Astrocyte (in vitro differentiated cells and primary cell): Measurements from ENCODE around the gene NME3. TPM values are rescaled to one million over a fixed set of nuclear protein-coding genes. Genes with fewer than 3 reads are reported as not detected.

Source experiments
- DNase-seq: peaks from one replicate; pipeline ENCODE4 v3.0.0-alpha.2; 2010; ENCODE audit warnings: low read depth
- FAIRE-seq: peaks from 2 replicates; lab custom pipeline; 2011; peaks lifted over from hg19 to GRCh38; lab: Jason Lieb, UNC
- H2AFZ ChIP-seq: 2 replicates; pipeline ENCODE4 v1.6.0; 2012; ENCODE audit warnings: low read depth, low read length, inconsistent platforms
- H3K27ac ChIP-seq: 2 replicates; pipeline ENCODE4 v1.5.1; 2011; ENCODE audit warnings: low read depth, low read length, inconsistent platforms
- H3K27me3 ChIP-seq: 2 replicates; pipeline ENCODE4 v1.6.0; 2011; ENCODE audit warnings: low read length, inconsistent platforms; ENCODE audit not compliant: insufficient read depth
- H3K36me3 ChIP-seq: 2 replicates; pipeline ENCODE4 v1.5.1; 2011; ENCODE audit warnings: low read length, inconsistent platforms; ENCODE audit not compliant: insufficient read depth
- H3K4me1 ChIP-seq: 2 replicates; pipeline ENCODE4 v1.5.1; 2011; ENCODE audit warnings: low read length, inconsistent platforms; ENCODE audit not compliant: insufficient read depth
- H3K4me2 ChIP-seq: 2 replicates; pipeline ENCODE4 v1.6.0; 2012; ENCODE audit warnings: low read length, inconsistent platforms
- H3K4me3 ChIP-seq: 2 replicates; pipeline ENCODE4 v1.5.1; 2011; ENCODE audit warnings: low read depth, mild to moderate bottlenecking, low read length, inconsistent platforms; ENCODE audit not compliant: insufficient read depth
- H3K79me2 ChIP-seq: 2 replicates; pipeline ENCODE4 v1.6.0; 2012; ENCODE audit warnings: mild to moderate bottlenecking, low read length, inconsistent platforms; ENCODE audit not compliant: insufficient read depth
- H3K9ac ChIP-seq: 2 replicates; pipeline ENCODE4 v1.6.0; 2012; ENCODE audit warnings: mild to moderate bottlenecking, low read length, inconsistent platforms
- H3K9me3 ChIP-seq: 2 replicates; pipeline ENCODE4 v1.5.1; 2012; ENCODE audit warnings: low read depth, mild to moderate bottlenecking, low read length, inconsistent platforms; ENCODE audit not compliant: insufficient read depth
- H4K20me1 ChIP-seq: 2 replicates; pipeline ENCODE4 v1.6.0; 2012; ENCODE audit warnings: low read length, inconsistent platforms; ENCODE audit not compliant: insufficient read depth
- H3K27ac Mint-ChIP-seq: one replicate; pipeline ENCODE4 v1.8.0; 2021; ENCODE audit warnings: mild to moderate bottlenecking, mixed read lengths; ENCODE audit not compliant: unreplicated experiment
- H3K27me3 Mint-ChIP-seq: one replicate; pipeline ENCODE4 v1.8.0; 2021; ENCODE audit warnings: low read depth, mixed read lengths; ENCODE audit not compliant: unreplicated experiment
- H3K36me3 Mint-ChIP-seq: one replicate; pipeline ENCODE4 v1.8.0; 2021; ENCODE audit warnings: low read depth, mixed read lengths; ENCODE audit not compliant: unreplicated experiment
- H3K4me1 Mint-ChIP-seq: one replicate; pipeline ENCODE4 v1.8.0; 2021; ENCODE audit warnings: low read depth, mixed read lengths; ENCODE audit not compliant: unreplicated experiment
- H3K4me3 Mint-ChIP-seq: one replicate; pipeline ENCODE4 v1.8.0; 2021; ENCODE audit warnings: mild to moderate bottlenecking, moderate library complexity, mixed read lengths; ENCODE audit not compliant: unreplicated experiment
- H3K9me3 Mint-ChIP-seq: one replicate; pipeline ENCODE4 v1.8.0; 2021; ENCODE audit warnings: mild to moderate bottlenecking, mixed read lengths; ENCODE audit not compliant: unreplicated experiment
- CTCF ChIP-seq: IDR thresholded peaks from 2 replicates; pipeline ENCODE4 v1.5.1; 2011; ENCODE audit warnings: low read depth, mild to moderate bottlenecking, inconsistent platforms, low read length, moderate library complexity; ENCODE audit not compliant: insufficient read depth
- EZH2 ChIP-seq: IDR thresholded peaks from 2 replicates; pipeline ENCODE4 v1.6.1; 2012; ENCODE audit warnings: mild to moderate bottlenecking, low read length, inconsistent platforms; ENCODE audit not compliant: insufficient read depth
- total RNA-seq: library from RNA; stranded (reverse); gene quantifications from 2 replicates; pipeline ENCODE4 v1.2.1, GENCODE V29; 2021

The NME3 gene
- total RNA-seq, 1 donor from 2014 or later: 36.3 TPM

- FAIRE-seq: no peak
- Histone ChIP-seq H3K4me3 (no peak overlapping the region), H3K36me3 (no peaks in the 10 kb centered on the region), H3K4me2 (no peak overlapping the region), H2AFZ (no peak overlapping the region), H3K4me1 (no peaks in the 10 kb centered on the region), H3K9me3 (no peaks in the 10 kb centered on the region), H4K20me1 (peaks cover 11% of the 10 kb centered on the region), H3K27ac (no peak overlapping the region), H3K27me3 (no peaks in the 10 kb centered on the region), H3K79me2 (peaks cover 3% of the 10 kb centered on the region), H3K9ac (no peak overlapping the region)
- no peaks in the 10 kb centered on the region for H3K4me1 Mint-ChIP-seq
- DNase-seq: no peak
- H3K27ac Mint-ChIP-seq: no peak overlapping the region
- peaks cover 6% of the 10 kb centered on the region for H3K36me3 Mint-ChIP-seq
- H3K9me3 Mint-ChIP-seq: no peaks in the 10 kb centered on the region
- H3K27me3 Mint-ChIP-seq: no peaks in the 10 kb centered on the region
- TF ChIP-seq CTCF: no peak
- no peak for TF ChIP-seq EZH2
- H3K4me3 Mint-ChIP-seq: no peak overlapping the region
Observed at GRCh38 chr16:1820096-1820945, 49.0 kb upstream of the NME3 start.

- TF ChIP-seq CTCF (no peak), EZH2 (no peak)
- no peak overlapping the region for H3K4me2 ChIP-seq
- H3K4me1 ChIP-seq: no peaks in the 10 kb centered on the region
- H3K36me3 Mint-ChIP-seq: peaks cover 9% of the 10 kb centered on the region
- H3K4me1 Mint-ChIP-seq: no peaks in the 10 kb centered on the region
- H4K20me1 ChIP-seq: peaks cover 9% of the 10 kb centered on the region
- H3K4me3 Mint-ChIP-seq: no peak overlapping the region
- H3K27ac ChIP-seq: no peak overlapping the region
- H3K9ac ChIP-seq: no peak overlapping the region
- H3K27me3 Mint-ChIP-seq: no peaks in the 10 kb centered on the region
- no peak overlapping the region for H2AFZ ChIP-seq
- DNase-seq (no peak), FAIRE-seq (no peak)
- no peaks in the 10 kb centered on the region for H3K79me2 ChIP-seq
- H3K27ac Mint-ChIP-seq: no peak overlapping the region
- no peaks in the 10 kb centered on the region for H3K36me3 ChIP-seq
- no peaks in the 10 kb centered on the region for H3K9me3 ChIP-seq
- no peaks in the 10 kb centered on the region for H3K9me3 Mint-ChIP-seq
- H3K27me3 ChIP-seq: no peaks in the 10 kb centered on the region
- no peak overlapping the region for H3K4me3 ChIP-seq
Observed at GRCh38 chr16:1819611-1820010, 48.3 kb upstream of the NME3 start.

GRCh38 chr16:1818873-1819525 is 47.7 kb upstream of the NME3 start:
- peaks cover 9% of the 10 kb centered on the region for H3K36me3 Mint-ChIP-seq
- Histone ChIP-seq H3K9me3 (no peaks in the 10 kb centered on the region), H3K4me1 (no peaks in the 10 kb centered on the region), H4K20me1 (peaks cover 3% of the 10 kb centered on the region), H3K36me3 (no peaks in the 10 kb centered on the region), H2AFZ (no peak overlapping the region), H3K4me3 (no peak overlapping the region), H3K4me2 (no peak overlapping the region), H3K79me2 (no peaks in the 10 kb centered on the region), H3K27me3 (no peaks in the 10 kb centered on the region), H3K27ac (no peak overlapping the region), H3K9ac (no peak overlapping the region)
- no peak for FAIRE-seq
- DNase-seq: no peak
- no peak overlapping the region for H3K27ac Mint-ChIP-seq
- H3K4me3 Mint-ChIP-seq: no peak overlapping the region
- no peaks in the 10 kb centered on the region for H3K4me1 Mint-ChIP-seq
- no peaks in the 10 kb centered on the region for H3K9me3 Mint-ChIP-seq
- TF ChIP-seq CTCF (no peak), EZH2 (no peak)
- H3K27me3 Mint-ChIP-seq: no peaks in the 10 kb centered on the region
